OCI-LY3 (cell line): ENCODE measurements around the gene GATAD2B.

Experiments used
- H2AFZ ChIP-seq: fragments of 200-600, 300-600 bp; shearing (Covaris generic); 2 replicates; pipeline ENCODE4 v1.6.0; 2014; ENCODE audit warnings: antibody characterized with exemption, low read depth, low read length
- H3K27ac ChIP-seq: fragments of 200-600, 300-600 bp; sonication (generic); 2 replicates; pipeline ENCODE4 v1.5.1; 2014; ENCODE audit warnings: mild to moderate bottlenecking, low read length, moderate library complexity, mixed read lengths
- H3K27me3 ChIP-seq: fragments of 200-600, 300-600 bp; sonication (generic); 2 replicates; pipeline ENCODE4 v1.6.1; 2014; ENCODE audit warnings: low read depth, low read length, mixed read lengths
- H3K36me3 ChIP-seq: fragments of 200-600, 300-600 bp; sonication (generic); replicated peaks from 2 replicates; pipeline ENCODE3; 2014; ENCODE audit warnings: low read depth, low read length, mixed read lengths
- H3K4me1 ChIP-seq: fragments of 300-600, 200-600 bp; sonication (generic); 2 replicates; pipeline ENCODE4 v1.6.1; 2014; ENCODE audit warnings: low read length, mixed read lengths
- H3K4me2 ChIP-seq: fragments of 200-600, 300-600 bp; sonication (generic); 2 replicates; pipeline ENCODE4 v1.6.1; 2014; ENCODE audit warnings: low read length, mixed read lengths
- H3K4me3 ChIP-seq: fragments of 300-600, 200-600 bp; sonication (generic); 2 replicates; pipeline ENCODE4 v1.5.1; 2014; ENCODE audit warnings: antibody characterized with exemption, mild to moderate bottlenecking, low read length, moderate library complexity
- H3K79me2 ChIP-seq: fragments of 300-600, 200-600 bp; shearing (Covaris generic); 2 replicates; pipeline ENCODE4 v1.6.1; 2014; ENCODE audit warnings: mild to moderate bottlenecking, low read length, mixed read lengths
- H3K9ac ChIP-seq: fragments of 300-600, 200-600 bp; shearing (Covaris generic); 2 replicates; pipeline ENCODE4 v1.6.0; 2014; ENCODE audit warnings: mild to moderate bottlenecking, low read length, moderate library complexity
- H3K9me3 ChIP-seq: fragments of 200-600, 300-600 bp; shearing (Covaris generic); 2 replicates; pipeline ENCODE4 v1.6.1; 2014; ENCODE audit warnings: low read length, mixed read lengths; ENCODE audit not compliant: insufficient read depth
- H4K20me1 ChIP-seq: fragments of 200-600, 300-600 bp; sonication (generic); 2 replicates; pipeline ENCODE4 v1.6.1; 2016; ENCODE audit warnings: low read length, mixed read lengths; ENCODE audit not compliant: insufficient read depth
- CTCF ChIP-seq: fragments of 200-600, 300-600 bp; sonication (generic); IDR thresholded peaks from 2 replicates; pipeline ENCODE4 v1.5.1; 2014; ENCODE audit warnings: antibody characterized with exemption, low read length, low read depth
- EZH2phosphoT487 ChIP-seq: fragments of 200-600 bp; shearing (Covaris generic); IDR thresholded peaks from 2 replicates; pipeline ENCODE4 v1.6.1; 2018; ENCODE audit warnings: antibody characterized with exemption, mixed run types, low read depth

GATAD2B gene

GRCh38 chr1:153945131-153945794 is 22.5 kb upstream of the GATAD2B start:
- peaks cover 64% of the 10 kb centered on the region for H3K36me3 ChIP-seq
- TF ChIP-seq CTCF (no peak), EZH2phosphoT487 (no peak)
- peaks cover 47% of the 10 kb centered on the region for H3K79me2 ChIP-seq
- H3K4me2 ChIP-seq = peak overlapping the region; percentile 94
- H3K4me3 ChIP-seq = peak overlapping the region; percentile 83
- H2AFZ ChIP-seq = no peak overlapping the region
- H3K4me1 ChIP-seq = peaks cover 52% of the 10 kb centered on the region
- H3K9me3 ChIP-seq = no peaks in the 10 kb centered on the region
- H3K27ac ChIP-seq = peak overlapping the region; percentile 94
- no peaks in the 10 kb centered on the region for H4K20me1 ChIP-seq
- peak overlapping the region; percentile 98 for H3K9ac ChIP-seq
- H3K27me3 ChIP-seq = no peaks in the 10 kb centered on the region

- peaks cover 43% of the 10 kb centered on the region for H3K79me2 ChIP-seq
- no peak for TF ChIP-seq EZH2phosphoT487
- no peak for TF ChIP-seq CTCF
- H4K20me1 ChIP-seq = no peaks in the 10 kb centered on the region
- peak overlapping the region; percentile 94 for H3K4me2 ChIP-seq
- peak overlapping the region; percentile 94 for H3K27ac ChIP-seq
- H3K4me3 ChIP-seq = peak overlapping the region; percentile 83
- H3K36me3 ChIP-seq = peaks cover 65% of the 10 kb centered on the region
- H3K9me3 ChIP-seq = no peaks in the 10 kb centered on the region
- peaks cover 48% of the 10 kb centered on the region for H3K4me1 ChIP-seq
- no peaks in the 10 kb centered on the region for H3K27me3 ChIP-seq
- H3K9ac ChIP-seq = peak overlapping the region; percentile 98
- no peak overlapping the region for H2AFZ ChIP-seq
These were observed 22.0 kb upstream of the GATAD2B start for GRCh38 chr1:153944827-153945117.

- H3K27me3 ChIP-seq = no peaks in the 10 kb centered on the region
- peak overlapping the region; percentile 83 for H3K4me3 ChIP-seq
- H3K79me2 ChIP-seq = peaks cover 41% of the 10 kb centered on the region
- peaks cover 69% of the 10 kb centered on the region for H3K36me3 ChIP-seq
- no peak overlapping the region for H2AFZ ChIP-seq
- no peaks in the 10 kb centered on the region for H4K20me1 ChIP-seq
- TF ChIP-seq EZH2phosphoT487 (no peak), CTCF (no peak)
- peak overlapping the region; percentile 94 for H3K4me2 ChIP-seq
- H3K4me1 ChIP-seq = peaks cover 44% of the 10 kb centered on the region
- H3K9me3 ChIP-seq = no peaks in the 10 kb centered on the region
- H3K9ac ChIP-seq = peak overlapping the region; percentile 98
- peak overlapping the region; percentile 94 for H3K27ac ChIP-seq
These were observed 21.4 kb upstream of the GATAD2B start for GRCh38 chr1:153944005-153944826.

GRCh38 chr1:153942766-153943549 is 20.2 kb upstream of the GATAD2B start:
- H3K79me2 ChIP-seq = peaks cover 32% of the 10 kb centered on the region
- H3K4me2 ChIP-seq = no peak overlapping the region
- no peak for TF ChIP-seq CTCF
- TF ChIP-seq EZH2phosphoT487 = no peak
- H3K9ac ChIP-seq = no peak overlapping the region
- H3K9me3 ChIP-seq = no peaks in the 10 kb centered on the region
- H3K4me3 ChIP-seq = no peak overlapping the region
- H3K27me3 ChIP-seq = no peaks in the 10 kb centered on the region
- no peak overlapping the region for H3K27ac ChIP-seq
- H4K20me1 ChIP-seq = no peaks in the 10 kb centered on the region
- peaks cover 63% of the 10 kb centered on the region for H3K36me3 ChIP-seq
- no peak overlapping the region for H2AFZ ChIP-seq
- H3K4me1 ChIP-seq = peaks cover 32% of the 10 kb centered on the region
